Glutamatergic neuron (in vitro differentiated cells): ENCODE data around the gene SAXO2. TPM values are rescaled to one million over a fixed set of nuclear protein-coding genes. Genes with fewer than 3 reads are reported as not detected.
"Not testable (repeated sequence)": the region's sequence is repeated elsewhere in the genome, so short reads cannot be mapped to it uniquely, and the experiment has no call there.

Source experiments
- DNase-seq: peaks from one replicate; pipeline ENCODE4 v3.0.0; 2022
- H3K27ac Mint-ChIP-seq: one replicate; pipeline ENCODE4 v1.8.0; 2020; ENCODE audit warnings: mild to moderate bottlenecking, mixed read lengths, inconsistent platforms; ENCODE audit not compliant: unreplicated experiment
- H3K27me3 Mint-ChIP-seq: one replicate; pipeline ENCODE4 v1.8.0; 2020; ENCODE audit warnings: mild to moderate bottlenecking, moderate library complexity, mixed read lengths, inconsistent platforms; ENCODE audit not compliant: unreplicated experiment
- H3K36me3 Mint-ChIP-seq: one replicate; pipeline ENCODE4 v1.8.0; 2020; ENCODE audit warnings: mild to moderate bottlenecking, mixed read lengths, inconsistent platforms; ENCODE audit not compliant: unreplicated experiment
- H3K4me1 Mint-ChIP-seq: one replicate; pipeline ENCODE4 v1.8.0; 2020; ENCODE audit warnings: mild to moderate bottlenecking, low read depth, mixed read lengths, inconsistent platforms; ENCODE audit not compliant: unreplicated experiment
- H3K4me3 Mint-ChIP-seq: one replicate; pipeline ENCODE4 v1.8.0; 2020; ENCODE audit warnings: mild to moderate bottlenecking, mixed read lengths, inconsistent platforms; ENCODE audit not compliant: unreplicated experiment
- H3K9me3 Mint-ChIP-seq: one replicate; pipeline ENCODE4 v1.8.0; 2020; ENCODE audit warnings: mild to moderate bottlenecking, moderate library complexity, mixed read lengths, inconsistent platforms; ENCODE audit not compliant: unreplicated experiment
- total RNA-seq: library from RNA; stranded (reverse); fragmentation: NEBNext Ultra II Directional; extraction: Animal tissue kit (Norgen Biotek cat#: 25700); gene quantifications from one replicate; pipeline ENCODE4 v1.2.1, GENCODE V29; 2021; ENCODE audit not compliant: unreplicated experiment
- TF ChIP-seq, protein P1 (sequence below): fragments of 200-600 bp; sonication (generic); IDR thresholded peaks from one replicate; pipeline ENCODE4 v1.5.0; 2021; ENCODE audit not compliant: partially characterized antibody, unreplicated experiment

SAXO2 gene
- total RNA-seq, 1 donor from 2014 or later, result 0.20 TPM

DNA sequence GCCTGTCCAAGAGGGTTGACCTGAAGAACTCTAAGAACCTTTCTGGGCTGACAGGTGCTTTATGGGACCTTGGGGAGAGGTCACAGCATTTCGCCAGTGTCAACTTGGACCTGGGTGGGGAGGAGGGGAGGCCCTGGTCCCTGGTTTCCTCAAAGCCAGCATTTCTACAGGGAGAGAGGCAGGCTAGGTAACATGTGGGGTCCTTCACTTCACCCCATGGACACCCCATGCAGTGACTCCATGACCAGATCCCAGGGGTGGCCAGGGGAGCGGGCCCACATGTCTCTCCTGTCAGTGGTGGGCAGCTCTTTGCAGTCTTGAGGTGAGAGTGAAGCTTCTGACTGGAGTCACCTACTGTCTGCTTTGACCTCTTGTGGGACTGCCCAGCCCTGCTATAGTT lies 50.8 kb downstream of the SAXO2 start:
- DNase-seq, result no peak
- peaks cover 4% of the 10 kb centered on the region for H3K27me3 Mint-ChIP-seq
- H3K27ac Mint-ChIP-seq, result no peak overlapping the region
- H3K4me1 Mint-ChIP-seq, result no peaks in the 10 kb centered on the region
- no peak overlapping the region for H3K4me3 Mint-ChIP-seq
- no peaks in the 10 kb centered on the region for H3K36me3 Mint-ChIP-seq
- peaks cover 2% of the 10 kb centered on the region for H3K9me3 Mint-ChIP-seq
- TF ChIP-seq, protein P1, sequence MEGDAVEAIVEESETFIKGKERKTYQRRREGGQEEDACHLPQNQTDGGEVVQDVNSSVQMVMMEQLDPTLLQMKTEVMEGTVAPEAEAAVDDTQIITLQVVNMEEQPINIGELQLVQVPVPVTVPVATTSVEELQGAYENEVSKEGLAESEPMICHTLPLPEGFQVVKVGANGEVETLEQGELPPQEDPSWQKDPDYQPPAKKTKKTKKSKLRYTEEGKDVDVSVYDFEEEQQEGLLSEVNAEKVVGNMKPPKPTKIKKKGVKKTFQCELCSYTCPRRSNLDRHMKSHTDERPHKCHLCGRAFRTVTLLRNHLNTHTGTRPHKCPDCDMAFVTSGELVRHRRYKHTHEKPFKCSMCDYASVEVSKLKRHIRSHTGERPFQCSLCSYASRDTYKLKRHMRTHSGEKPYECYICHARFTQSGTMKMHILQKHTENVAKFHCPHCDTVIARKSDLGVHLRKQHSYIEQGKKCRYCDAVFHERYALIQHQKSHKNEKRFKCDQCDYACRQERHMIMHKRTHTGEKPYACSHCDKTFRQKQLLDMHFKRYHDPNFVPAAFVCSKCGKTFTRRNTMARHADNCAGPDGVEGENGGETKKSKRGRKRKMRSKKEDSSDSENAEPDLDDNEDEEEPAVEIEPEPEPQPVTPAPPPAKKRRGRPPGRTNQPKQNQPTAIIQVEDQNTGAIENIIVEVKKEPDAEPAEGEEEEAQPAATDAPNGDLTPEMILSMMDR, result no peak

DNA sequence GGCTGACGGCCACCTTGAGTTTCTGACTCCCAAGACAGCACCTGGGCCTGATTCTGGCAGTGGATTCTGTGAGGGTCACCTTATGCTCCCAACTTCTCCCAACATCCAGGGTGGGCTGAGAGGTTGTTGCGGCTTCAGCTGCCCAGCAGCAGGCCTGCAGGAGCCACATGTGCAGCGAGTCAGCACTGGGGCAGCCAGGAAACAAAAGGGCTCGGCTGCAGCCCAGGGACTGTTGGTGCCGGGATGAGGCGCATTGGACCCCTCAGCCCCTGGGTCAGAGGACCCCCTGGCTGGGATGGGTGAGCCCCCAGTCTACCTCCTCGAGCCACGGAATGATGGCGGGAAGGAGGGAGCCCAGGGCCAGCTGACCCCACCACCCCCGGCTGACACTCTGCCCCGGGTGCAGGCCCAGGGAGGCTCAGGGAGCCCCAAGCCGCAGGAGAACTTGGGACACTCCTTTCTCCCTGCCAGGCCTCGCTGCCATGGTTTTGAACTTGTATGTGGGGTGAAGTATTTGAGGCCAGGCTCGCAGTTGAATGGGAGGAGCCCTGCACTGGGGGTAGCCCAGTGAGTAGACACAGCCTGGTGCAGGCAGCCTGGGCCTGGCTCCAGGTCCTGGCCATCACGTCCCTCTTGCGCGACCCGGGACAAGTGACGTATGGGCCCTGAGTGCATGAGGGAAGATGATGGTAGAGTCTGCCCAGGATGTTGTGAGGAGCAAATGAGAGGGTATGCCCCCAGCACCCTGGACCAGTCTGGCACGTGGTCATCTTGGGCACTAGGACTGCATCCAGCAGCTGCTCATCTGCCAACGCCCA lies 51.5 kb downstream of the SAXO2 start:
- not testable (repeated sequence) for H3K4me1 Mint-ChIP-seq, H3K27ac Mint-ChIP-seq, H3K36me3 Mint-ChIP-seq, H3K27me3 Mint-ChIP-seq, H3K4me3 Mint-ChIP-seq, DNase-seq, H3K9me3 Mint-ChIP-seq

DNA sequence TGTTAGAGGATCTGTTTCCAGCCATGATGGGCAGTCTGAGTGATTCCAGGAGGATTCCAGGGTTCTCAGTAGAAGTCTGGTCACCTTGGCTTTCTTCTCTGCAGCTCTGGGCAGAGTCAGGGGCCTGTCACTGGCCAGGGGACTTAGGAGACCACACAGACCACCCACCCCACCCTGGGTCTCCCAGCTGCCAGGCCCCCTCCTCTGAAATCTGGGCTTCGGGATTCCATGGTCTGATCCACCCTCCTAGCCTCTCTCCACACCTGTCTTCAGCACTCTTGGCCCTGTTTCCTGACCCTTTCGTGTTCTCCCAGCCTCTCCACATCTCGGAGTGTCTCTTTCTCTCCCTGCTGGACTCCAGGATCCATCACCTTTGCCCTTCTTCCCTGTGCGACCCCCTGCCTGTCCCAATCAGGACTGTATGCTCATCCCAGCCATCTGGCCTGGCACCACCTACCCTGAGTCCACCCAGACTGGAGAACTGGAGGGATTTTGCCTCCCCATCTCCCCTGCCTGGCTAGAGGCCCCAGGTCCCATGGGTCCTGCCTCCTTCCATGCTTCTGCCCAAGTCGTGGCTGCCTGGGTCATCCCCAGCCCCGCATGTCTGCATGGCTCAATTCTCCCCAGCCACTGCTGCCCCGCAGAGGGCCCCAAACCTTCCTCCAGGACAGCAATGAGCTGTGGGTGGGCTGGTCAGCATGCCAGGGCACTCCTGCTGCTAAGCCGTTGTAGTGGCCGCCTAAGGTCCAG lies 52.3 kb downstream of the SAXO2 start:
- DNase-seq, result no peak
- TF ChIP-seq, protein P1, result no peak
- Mint-ChIP-seq H3K4me1 (no peaks in the 10 kb centered on the region), H3K27me3 (peaks cover 2% of the 10 kb centered on the region), H3K27ac (no peak overlapping the region), H3K9me3 (peaks cover 2% of the 10 kb centered on the region), H3K36me3 (no peaks in the 10 kb centered on the region), H3K4me3 (no peak overlapping the region)

DNA sequence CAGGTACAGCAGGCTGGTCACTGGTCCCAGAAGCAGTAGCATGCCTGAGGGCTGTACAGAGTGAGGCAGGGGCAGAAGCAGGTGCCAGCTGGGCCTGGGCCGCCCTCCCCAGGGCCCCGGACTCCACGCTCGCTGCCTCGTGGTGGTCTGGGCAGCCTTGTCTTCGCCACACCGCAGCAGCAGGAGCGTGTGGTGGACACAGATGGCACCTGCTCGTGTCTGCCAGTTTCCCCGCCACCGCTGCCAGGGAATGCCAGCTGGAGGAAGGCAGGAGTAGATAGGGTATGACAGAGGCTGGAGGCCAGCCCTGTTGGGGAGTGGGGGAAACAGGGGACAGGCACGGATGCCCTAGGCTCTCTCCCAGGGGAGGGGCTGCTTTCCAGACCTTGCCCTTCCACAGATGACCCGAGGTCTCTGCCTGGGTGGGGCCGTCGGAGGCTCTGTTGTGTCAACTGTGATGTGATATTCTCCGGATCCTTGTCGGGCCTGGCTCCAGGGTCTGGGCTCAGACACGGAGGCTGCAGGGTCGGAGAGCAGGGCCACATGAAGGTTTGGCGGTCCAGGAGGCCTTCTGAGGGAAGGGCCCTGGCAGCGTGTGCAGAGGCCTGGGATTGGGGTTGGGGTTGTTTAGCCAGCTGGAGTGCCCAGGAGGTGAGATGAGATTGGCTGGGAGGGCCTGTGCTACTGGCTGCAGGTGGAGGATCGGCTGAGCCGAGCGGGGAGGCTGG lies 53.1 kb downstream of the SAXO2 start:
- H3K27ac Mint-ChIP-seq, result no peak overlapping the region
- TF ChIP-seq, protein P1, result no peak
- DNase-seq, result no peak
- peaks cover 2% of the 10 kb centered on the region for H3K9me3 Mint-ChIP-seq
- H3K4me3 Mint-ChIP-seq, result no peak overlapping the region
- H3K36me3 Mint-ChIP-seq, result no peaks in the 10 kb centered on the region
- H3K4me1 Mint-ChIP-seq, result no peaks in the 10 kb centered on the region
- H3K27me3 Mint-ChIP-seq, result peaks cover 2% of the 10 kb centered on the region

DNA sequence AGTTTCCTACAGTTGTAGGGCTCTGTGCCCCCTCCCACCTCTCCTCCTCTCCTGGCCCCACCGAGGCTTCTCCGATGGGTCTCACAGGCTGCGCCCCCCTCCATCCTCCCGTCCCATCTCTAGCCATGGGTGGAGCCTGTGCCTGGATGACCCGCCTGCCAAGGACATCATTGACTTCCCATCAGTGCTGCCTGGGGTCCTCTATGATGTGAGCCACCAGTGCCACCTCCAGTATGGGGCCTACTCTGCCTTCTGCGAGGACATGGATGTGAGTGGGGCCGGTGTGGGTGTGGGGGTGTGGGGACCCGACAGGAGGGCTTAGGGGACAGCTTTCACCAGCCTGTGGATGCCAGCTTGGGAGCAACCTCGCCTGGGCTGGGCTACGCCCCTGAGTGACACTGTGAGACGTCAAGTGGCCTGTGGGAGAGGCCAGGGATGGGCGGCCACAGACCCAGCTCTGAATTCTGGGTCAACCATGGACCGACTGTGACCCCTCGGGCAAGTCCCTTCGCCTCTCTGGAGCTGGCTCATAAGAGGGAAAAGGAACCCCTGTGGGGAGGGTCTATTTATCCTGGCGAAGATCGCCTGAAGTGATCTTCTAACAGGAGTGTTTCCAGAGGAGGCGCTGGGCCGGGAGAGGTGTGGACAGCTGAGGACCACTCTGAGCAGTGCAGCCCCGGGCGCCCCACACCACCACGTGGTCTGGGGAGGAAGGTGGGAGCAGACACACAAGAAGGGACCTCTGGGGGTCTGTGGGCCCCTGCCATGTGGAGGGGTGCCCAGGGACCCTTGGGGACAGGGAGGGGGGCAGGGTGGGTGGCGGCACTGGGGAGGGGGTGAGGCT lies 53.9 kb downstream of the SAXO2 start:
- H3K4me3 Mint-ChIP-seq, H3K36me3 Mint-ChIP-seq: not testable (repeated sequence)

More for the DNA sequence above, 53.9 kb downstream of the SAXO2 start:
- H3K27ac Mint-ChIP-seq, H3K27me3 Mint-ChIP-seq, H3K4me1 Mint-ChIP-seq, H3K9me3 Mint-ChIP-seq, DNase-seq: not testable (repeated sequence)
